K562 (cell line): Measurements from ENCODE around the gene OR2AT4. TPM values are rescaled to one million over a fixed set of nuclear protein-coding genes. Genes with fewer than 3 reads are reported as not detected.

ENCODE experiments used
- ATAC-seq: fragments of 200-7000 bp; cut with Tn5 transposase; 3 replicates; pipeline ENCODE4 v1.9.1; 2020; ENCODE audit warnings: moderate library complexity
- BruUV-seq: library from RNA; stranded (reverse); fragments of 400-500 nt; replicated peaks from 2 replicates; lab custom pipeline; 2021; lab: Mats Ljungman, UMichigan
- CTCF ChIA-PET: fragments of 300-600 bp; formaldehyde crosslinking; extraction: SDS; loops from one replicate; lab custom pipeline; 2021; ENCODE audit warnings: low intra/inter-chr PET ratio; lab: Yijun Ruan, JAX
- POLR2A ChIA-PET: fragments of 300-600, 350-650 bp; sonication (Branson Sonifier 250); formaldehyde crosslinking; extraction: SDS; loops from one replicate; lab custom pipeline; 2021; ENCODE audit warnings: antibody characterized with exemption, inconsistent platforms; lab: Yijun Ruan, JAX
- DNase-seq, 4 experiments: peaks; one replicate each; pipeline versions ENCODE4 v3.0.0 to v3.0.0-alpha.2; 2011 to 2018; ENCODE audit warnings: low spot score in 3 of 4, mixed read lengths in 3 of 4; ENCODE audit errors: extremely low read depth in 1 of 4
- FAIRE-seq: peaks from 2 replicates; lab custom pipeline; 2011; peaks lifted over from hg19 to GRCh38; lab: Jason Lieb, UNC
- H2AFZ ChIP-seq: 2 replicates; pipeline ENCODE4 v1.6.0; 2011; ENCODE audit warnings: low read depth, low read length, control low read depth, inconsistent platforms
- H3K27ac ChIP-seq: fragments of 200-600 bp; 3 replicates; pipeline ENCODE4 v1.8.0; 2011; ENCODE audit warnings: low read depth, mild to moderate bottlenecking, control low read depth, inconsistent platforms, low read length, moderate library complexity, mixed read lengths; ENCODE audit errors: extremely low read depth
- H3K27me3 ChIP-seq, 2 experiments: fragments of 300-600 bp in 1 of 2; 2 replicates in 1 of 2; 3 replicates in 1 of 2; pipeline versions ENCODE4 v1.6.0 to v1.8.0; 2011; ENCODE audit warnings: inconsistent platforms in 2 of 2, low read length in 2 of 2, mild to moderate bottlenecking in 1 of 2, mixed read lengths in 1 of 2, moderate library complexity in 1 of 2; ENCODE audit not compliant: control insufficient read depth in 2 of 2, insufficient read depth in 2 of 2
- H3K36me3 ChIP-seq: fragments of 300-600 bp; 3 replicates; pipeline ENCODE4 v1.8.0; 2011; ENCODE audit warnings: mild to moderate bottlenecking, low read length, inconsistent platforms; ENCODE audit not compliant: control insufficient read depth, insufficient read depth
- H3K4me1 ChIP-seq, 2 experiments: fragments of 200-600 bp in 1 of 2; replicated peaks in 1 of 2; 2 replicates in 1 of 2; 3 replicates in 1 of 2; pipeline versions ENCODE4 v1.5.1 to v1.8.0; 2011; ENCODE audit warnings: inconsistent platforms in 2 of 2, low read length in 2 of 2, mild to moderate bottlenecking in 1 of 2, mixed read lengths in 1 of 2, moderate library complexity in 1 of 2; ENCODE audit not compliant: control insufficient read depth in 2 of 2, insufficient read depth in 2 of 2
- H3K4me2 ChIP-seq: 2 replicates; pipeline ENCODE4 v1.6.1; 2011; ENCODE audit warnings: low read length, control low read depth, inconsistent platforms, mixed read lengths; ENCODE audit not compliant: insufficient read depth
- H3K4me3 ChIP-seq: fragments of 200-600 bp; sonication (generic), shearing (Covaris generic); 2 replicates; pipeline ENCODE4 v1.5.1; 2016; ENCODE audit warnings: control low read depth, inconsistent platforms
- H3K79me2 ChIP-seq: fragments of 200-600 bp; 3 replicates; pipeline ENCODE4 v1.8.0; 2011; ENCODE audit warnings: low read length, inconsistent platforms; ENCODE audit not compliant: control insufficient read depth, insufficient read depth
- H3K9ac ChIP-seq, 2 experiments: 2 replicates each; pipeline versions ENCODE4 v1.6.0 to v1.6.1; 2011; ENCODE audit warnings: low read depth in 2 of 2, low read length in 2 of 2, control low read depth in 1 of 2, inconsistent platforms in 1 of 2, mild to moderate bottlenecking in 1 of 2, mixed read lengths in 1 of 2; ENCODE audit not compliant: insufficient read depth in 1 of 2
- H3K9me1 ChIP-seq: one replicate; pipeline ENCODE4 v1.6.0; 2011; ENCODE audit warnings: inconsistent platforms, mild to moderate bottlenecking, low read length, moderate library complexity; ENCODE audit not compliant: control insufficient read depth, insufficient read depth
- H3K9me3 ChIP-seq: replicated peaks from 2 replicates; pipeline ENCODE4 v1.5.1; 2011; ENCODE audit warnings: low read depth, low read length, inconsistent platforms; ENCODE audit not compliant: control insufficient read depth, insufficient read depth
- H4K20me1 ChIP-seq: replicated peaks from 2 replicates; pipeline ENCODE4 v1.6.1; 2011; ENCODE audit warnings: low read length, inconsistent platforms, mixed read lengths; ENCODE audit not compliant: control insufficient read depth, insufficient read depth
- CSDE1 ChIP-seq, 2 experiments: fragments of 450-650 bp; IDR thresholded peaks; 2 replicates each; pipeline ENCODE4 v1.6.1; 2016; ENCODE audit warnings: mild to moderate bottlenecking in 1 of 2
- FOSL1 ChIP-seq: fragments of 200-800 bp; sonication (Bioruptor generic); conservative IDR thresholded peaks from 2 replicates; pipeline ENCODE4 v1.6.1; 2016; ENCODE audit warnings: missing genetic modification characterization, missing compliant biosample characterization
- VEZF1 ChIP-seq: fragments of 200-800 bp; sonication (Bioruptor generic); IDR thresholded peaks from 2 replicates; pipeline ENCODE4 v1.6.1; 2017; ENCODE audit warnings: missing genetic modification characterization, missing compliant biosample characterization
- ZNF507 ChIP-seq: conservative IDR thresholded peaks from 2 replicates; pipeline ENCODE4 v1.6.1; 2017; ENCODE audit warnings: missing genetic modification characterization, missing compliant biosample characterization
- ZNF707 ChIP-seq: fragments of 250-450 bp; sonication (Bioruptor Pico); conservative IDR thresholded peaks from 2 replicates; pipeline ENCODE4 v1.8.0; 2022; ENCODE audit warnings: inconsistent platforms, mild to moderate bottlenecking, moderate library complexity
- WGBS: fragments of 100-300 bp; shearing (Covaris generic); methylation state at CpG from one replicate; pipeline ENCODE4 v1.1.6; 2016; ENCODE audit warnings: low coverage, mixed read lengths; ENCODE audit not compliant: insufficient coverage; ENCODE audit errors: missing lambda C conversion rate; 5-methylcytosine and 5-hydroxymethylcytosine counted together
- in situ Hi-C: fragments of 300-500 bp; cut with MboI; formaldehyde crosslinking; loops from 4 replicates; pipeline ENCODE4 v1.15.0; 2018; ENCODE audit warnings: inconsistent platforms, mixed read lengths
- intact Hi-C: fragments of 100-400 bp; cut with micrococcal nuclease; formaldehyde crosslinking; loops from 2 replicates; pipeline ENCODE4 v1.14.2; 2022
- polyA plus RNA-seq, 8 experiments: library from polyadenylated mRNA; depleted of rRNA in 4 of 8; stranded (reverse) in 5 of 8; unstranded in 3 of 8; fragments of >200 nt; fragmentation: Nextera tagmentation in 2 of 8; fragmentation: Illumina TruSeq in 1 of 8; extraction: Ambion mirVana in 2 of 8; extraction: Trizol in 1 of 8; gene quantifications; 2 replicates each; pipeline versions ENCODE4 v1.2.1 to v1.2.3, GENCODE V29; 2011 to 2014; ENCODE audit warnings: inconsistent platforms in 1 of 8, missing spikeins in 1 of 8
- total RNA-seq, 7 experiments: library from RNA; depleted of rRNA in 6 of 7; stranded (reverse); fragments of >200 nt in 6 of 7; fragmentation: Illumina TruSeq in 2 of 7; extraction: Trizol in 2 of 7; gene quantifications; 2 replicates each; pipeline versions ENCODE4 v1.2.1 to v1.2.3, GENCODE V29; 2011 to 2021; ENCODE audit warnings: low replicate concordance in 1 of 7

OR2AT4 gene
- total and polyA plus RNA-seq, 9 of the 15 experiments (the other 6 are each of a cell fraction or from before 2014, with no cell fraction given): 0.86 to 3.1 (median 2.0) TPM

GRCh38 chr11:75072582-75072981 lies 24.1 kb downstream of the OR2AT4 start:
- Histone ChIP-seq H3K4me1 (peaks cover 0 to 20% of the 10 kb centered on the region in 2 experiments; a peak in 3 of 5 replicates), H3K36me3 (peaks cover 7% of the 10 kb centered on the region; the same call in 2 of the 3 replicates), H3K9me3 (no peaks in the 10 kb centered on the region), H3K27me3 (no peaks in the 10 kb centered on the region), H4K20me1 (no peaks in the 10 kb centered on the region), H3K9me1 (no peaks in the 10 kb centered on the region), H3K9ac (peak overlapping the region in 1 of 2 experiments; percentile 69; a peak in 2 of 4 replicates), H3K79me2 (no peaks in the 10 kb centered on the region), H3K4me3 (no peak overlapping the region), H2AFZ (peak overlapping the region; percentile 18), H3K27ac (no peak overlapping the region), H3K4me2 (peak overlapping the region; percentile 19; the same call in 1 of the 2 replicates)
- 0% methylated on average over 2 of the region's 2 CpGs for WGBS
- no TSS peak for BruUV-seq
- in situ Hi-C loops (no loop called here), intact Hi-C loops (loop anchor here (2.0 to 5.0 kb wide), 2 partner anchors 35 to 50 kb away; no protein-coding TSS in a partner anchor)
- ChIA-PET POLR2A (interaction anchor here (1.1 kb wide), 1 partner anchor 16 kb away, joined by 3 read pairs; no protein-coding TSS in a partner anchor), CTCF (no interaction called here)
- TF ChIP-seq FOSL1 (0 out of 2 replicates have a peak, but pooled peaks have one; percentile 29), CSDE1 (IDR thresholded peaks at IDR 0.05) (no peak), ZNF507 (tag) (no peak), ZNF707 (CRISPR knock-in tag) (no peak), VEZF1 (CRISPR knock-in tag) (no peak)
- DNase-seq: peak in 1 of 4 experiments; percentile 30
- FAIRE-seq: peak; percentile 65
- ATAC-seq: peak; percentile 44
